Neural cell (in vitro differentiated cells): ENCODE data around the gene HAAO. TPM values are rescaled to one million over a fixed set of nuclear protein-coding genes. Genes with fewer than 3 reads are reported as not detected.
A peak's percentile ranks its signal among the peaks of the same experiment; 100 is the strongest.

Source experiments
- H2AFZ ChIP-seq: fragments of 200-600, 300-800 bp; sonication (generic), shearing (Covaris generic); 2 replicates; pipeline ENCODE4 v1.6.0; 2014; ENCODE audit warnings: low read depth, mild to moderate bottlenecking, antibody characterized with exemption, low read length, moderate library complexity
- H3F3A ChIP-seq: fragments of 200-600 bp; shearing (Covaris generic); 2 replicates; pipeline ENCODE4 v1.6.1; 2016; ENCODE audit warnings: mild to moderate bottlenecking, moderate library complexity, mixed read lengths, antibody characterized with exemption, low read length; ENCODE audit not compliant: insufficient read depth, poor library complexity, severe bottlenecking
- H3K27ac ChIP-seq: fragments of 200-600, 300-800 bp; sonication (generic), shearing (Covaris generic); 2 replicates; pipeline ENCODE4 v1.5.1; 2014; ENCODE audit warnings: mild to moderate bottlenecking, low read length, moderate library complexity
- H3K27me3 ChIP-seq: fragments of 300-800, 200-600 bp; sonication (generic), shearing (Covaris generic); 2 replicates; pipeline ENCODE4 v1.6.0; 2014; ENCODE audit warnings: mild to moderate bottlenecking, low read depth, low read length, moderate library complexity; ENCODE audit not compliant: insufficient read depth
- H3K36me3 ChIP-seq: fragments of 300-800, 200-600 bp; sonication (generic), shearing (Covaris generic); 2 replicates; pipeline ENCODE4 v1.5.1; 2014; ENCODE audit warnings: mild to moderate bottlenecking, antibody characterized with exemption, low read length, moderate library complexity; ENCODE audit not compliant: insufficient read depth
- H3K4me2 ChIP-seq: fragments of 300-800, 200-600 bp; sonication (generic), shearing (Covaris generic); 2 replicates; pipeline ENCODE4 v1.6.0; 2014; ENCODE audit warnings: mild to moderate bottlenecking, low read length
- H3K4me3 ChIP-seq: fragments of 300-800, 200-600 bp; sonication (generic), shearing (Covaris generic); 2 replicates; pipeline ENCODE4 v1.5.1; 2014; ENCODE audit warnings: mild to moderate bottlenecking, low read length, moderate library complexity
- H3K79me2 ChIP-seq: fragments of 200-600 bp; shearing (Covaris generic); replicated peaks from 2 replicates; pipeline ENCODE4 v1.6.0; 2014; ENCODE audit warnings: mild to moderate bottlenecking, low read length, moderate library complexity; ENCODE audit not compliant: insufficient read depth
- H3K9ac ChIP-seq: fragments of 300-800, 200-600 bp; sonication (generic), shearing (Covaris generic); 2 replicates; pipeline ENCODE4 v1.6.1; 2016; ENCODE audit warnings: mild to moderate bottlenecking, low read length, mixed read lengths
- H3K9me2 ChIP-seq: fragments of 200-600 bp; shearing (Covaris generic); 2 replicates; pipeline ENCODE4 v1.6.1; 2016; ENCODE audit warnings: mild to moderate bottlenecking, low read length, mixed read lengths; ENCODE audit not compliant: insufficient read depth
- H3K9me3 ChIP-seq: fragments of 200-600, 300-800 bp; sonication (generic), shearing (Covaris generic); 2 replicates; pipeline ENCODE4 v1.6.1; 2016; ENCODE audit warnings: mild to moderate bottlenecking, mixed run types, low read length, moderate library complexity, mixed read lengths
- H4K20me1 ChIP-seq: fragments of 200-600 bp; shearing (Covaris generic); 2 replicates; pipeline ENCODE4 v1.6.1; 2016; ENCODE audit warnings: mild to moderate bottlenecking, mixed run types; ENCODE audit not compliant: insufficient read depth
- CTCF ChIP-seq: fragments of 450-650 bp; IDR thresholded peaks from 2 replicates; pipeline ENCODE4 v1.5.1; 2014; ENCODE audit warnings: antibody characterized with exemption, mild to moderate bottlenecking, moderate library complexity; ENCODE audit not compliant: poor library complexity, severe bottlenecking
- EP300 ChIP-seq: fragments of 450-650 bp; conservative IDR thresholded peaks from 2 replicates; pipeline ENCODE4 v1.6.1; 2014; ENCODE audit warnings: antibody characterized with exemption, mild to moderate bottlenecking, moderate library complexity; ENCODE audit not compliant: poor library complexity, severe bottlenecking
- EZH2 ChIP-seq: fragments of 200-600, 300-800 bp; shearing (Covaris generic), sonication (generic); IDR thresholded peaks from 2 replicates; pipeline ENCODE4 v1.6.1; 2014; ENCODE audit warnings: antibody characterized with exemption, low read length, borderline replicate concordance, mild to moderate bottlenecking; ENCODE audit not compliant: insufficient read depth, poor library complexity, severe bottlenecking
- MXI1 ChIP-seq: fragments of 450-650 bp; conservative IDR thresholded peaks from 2 replicates; pipeline ENCODE4 v1.6.1; 2014; ENCODE audit warnings: antibody characterized with exemption, mild to moderate bottlenecking; ENCODE audit not compliant: poor library complexity, severe bottlenecking
- POLR2AphosphoS5 ChIP-seq: IDR thresholded peaks from 2 replicates; pipeline ENCODE4 v1.6.1; 2012
- RAD21 ChIP-seq: fragments of 450-650 bp; conservative IDR thresholded peaks from 2 replicates; pipeline ENCODE4 v1.6.1; 2014; ENCODE audit warnings: antibody characterized with exemption, mild to moderate bottlenecking, moderate library complexity
- REST ChIP-seq: IDR thresholded peaks from 2 replicates; pipeline ENCODE4 v1.6.1; 2012; ENCODE audit warnings: borderline replicate concordance
- SMC3 ChIP-seq: fragments of 450-650 bp; conservative IDR thresholded peaks from 2 replicates; pipeline ENCODE4 v1.6.1; 2014; ENCODE audit warnings: antibody characterized with exemption, mild to moderate bottlenecking, moderate library complexity; ENCODE audit not compliant: poor library complexity
- TAF1 ChIP-seq: IDR thresholded peaks from 2 replicates; pipeline ENCODE4 v1.6.1; 2012; ENCODE audit warnings: low read depth
- polyA plus RNA-seq: library from polyadenylated mRNA; depleted of rRNA; stranded (reverse); fragments of >200 nt; gene quantifications from 2 replicates; pipeline ENCODE4 v1.2.3, GENCODE V29; 2014

HAAO gene
- polyA plus RNA-seq, 1 donor from 2014 or later = not detected

DNA sequence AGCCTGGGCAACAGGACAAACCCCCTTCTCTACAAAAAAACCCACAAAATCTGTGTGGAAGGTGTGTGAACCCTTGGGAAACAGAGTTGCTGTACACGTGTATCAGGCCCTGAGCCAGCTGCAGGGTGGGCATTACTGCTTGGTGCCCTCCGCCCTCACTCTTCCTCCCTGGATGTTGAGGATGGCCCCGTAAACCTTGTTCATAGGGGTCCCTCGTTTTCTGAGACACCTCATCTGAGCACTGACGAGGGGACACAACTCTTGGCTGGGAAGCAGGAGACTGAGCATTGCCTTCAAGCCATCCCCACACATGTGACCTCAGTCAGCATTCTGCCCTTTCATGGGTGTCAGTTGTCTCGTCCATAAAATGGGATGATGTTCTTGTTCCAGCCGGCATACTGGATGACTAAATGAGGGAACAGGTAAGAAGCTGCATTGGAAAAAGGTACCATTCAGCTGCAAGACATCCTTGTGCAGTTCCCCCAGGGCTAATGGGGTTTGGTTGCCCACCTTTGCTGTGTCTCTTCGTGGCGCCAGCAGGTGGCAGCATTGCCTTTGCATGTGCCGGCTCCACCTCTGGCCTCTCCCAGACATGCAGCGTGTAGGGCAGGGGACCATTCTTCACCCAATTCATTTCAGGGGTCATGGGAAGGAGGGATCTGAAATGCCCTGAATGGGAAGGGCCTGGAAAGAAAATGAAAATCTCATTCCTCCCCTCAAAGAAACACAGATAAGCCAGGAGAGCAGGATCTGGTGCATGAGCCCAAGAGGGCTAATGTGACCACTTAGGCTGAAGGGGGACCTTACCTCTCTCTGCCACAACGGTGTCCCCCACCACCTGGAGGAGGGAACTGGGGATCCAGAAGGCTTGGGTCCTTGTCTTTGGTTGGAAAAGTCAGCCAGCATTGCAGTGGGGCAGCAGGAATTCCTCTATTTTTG lies 36.4 kb upstream of the HAAO start:
- Histone ChIP-seq H3K9me2 (no peaks in the 10 kb centered on the region), H3K36me3 (no peaks in the 10 kb centered on the region), H3K4me3 (no peak overlapping the region), H3K9ac (no peak overlapping the region), H3K79me2 (no peaks in the 10 kb centered on the region), H3K9me3 (no peaks in the 10 kb centered on the region), H3K27ac (no peak overlapping the region), H4K20me1 (no peaks in the 10 kb centered on the region), H3K4me2 (no peak overlapping the region), H2AFZ (no peak overlapping the region), H3K27me3 (no peaks in the 10 kb centered on the region), H3F3A (no peaks in the 10 kb centered on the region)
- no peak for TF ChIP-seq EP300
- no peak for TF ChIP-seq MXI1
- peak; percentile 94 for TF ChIP-seq CTCF
- no peak for TF ChIP-seq EZH2
- TF ChIP-seq REST = no peak
- no peak for TF ChIP-seq TAF1
- peak; percentile 91 for TF ChIP-seq SMC3
- peak; percentile 90 for TF ChIP-seq RAD21
- no peak for TF ChIP-seq POLR2AphosphoS5

DNA sequence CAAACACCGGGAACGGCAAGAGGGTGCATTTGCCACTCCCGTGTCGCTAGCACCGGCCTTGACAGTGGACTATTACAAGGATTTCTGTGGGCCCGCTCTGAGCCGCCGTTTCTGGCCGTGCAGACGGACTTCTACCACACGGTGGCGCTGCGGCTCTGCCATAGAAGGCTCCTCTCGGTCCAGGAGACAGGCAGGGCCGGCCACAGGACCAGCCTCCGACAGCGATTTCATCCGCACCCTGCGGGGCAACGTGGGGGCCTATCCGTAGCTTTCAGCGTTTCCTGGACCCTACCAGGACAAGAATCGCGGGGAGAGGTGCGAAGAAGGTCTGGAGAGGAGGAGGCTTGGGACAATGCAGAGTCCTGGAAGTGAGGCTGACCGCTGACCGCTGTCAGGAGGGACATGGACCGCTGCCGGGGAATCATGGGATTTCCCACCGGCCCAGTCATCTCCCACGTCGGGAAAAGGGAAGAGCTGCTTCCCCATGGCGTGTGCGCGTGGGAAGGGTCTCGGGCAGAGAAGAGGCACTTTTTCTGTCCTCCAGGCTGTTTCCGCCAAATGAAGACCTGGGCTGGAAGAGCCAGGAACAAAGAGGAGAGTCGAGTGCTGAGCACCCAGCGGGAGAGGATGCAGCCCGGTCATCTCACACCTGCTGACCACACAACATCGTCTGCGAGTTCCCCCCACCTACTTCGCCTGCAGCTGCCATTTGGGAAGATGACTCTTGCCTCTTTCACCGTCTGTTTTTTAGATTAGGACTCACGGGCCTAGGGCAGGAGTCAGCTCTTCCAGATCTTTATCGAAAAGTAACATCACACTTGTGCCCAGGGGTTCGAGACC lies 35.5 kb upstream of the HAAO start:
- no peaks in the 10 kb centered on the region for H3K36me3 ChIP-seq
- TF ChIP-seq RAD21 (peak; percentile 94), CTCF (peak; percentile 95), MXI1 (peak; percentile 26), EZH2 (no peak), POLR2AphosphoS5 (no peak), REST (no peak), SMC3 (peak; percentile 93), EP300 (no peak), TAF1 (no peak)
- H3K27ac ChIP-seq = no peak overlapping the region
- H3K79me2 ChIP-seq = no peaks in the 10 kb centered on the region
- H3K27me3 ChIP-seq = no peaks in the 10 kb centered on the region
- H3K9me2 ChIP-seq = no peaks in the 10 kb centered on the region
- no peaks in the 10 kb centered on the region for H3K9me3 ChIP-seq
- no peak overlapping the region for H2AFZ ChIP-seq
- no peaks in the 10 kb centered on the region for H4K20me1 ChIP-seq
- H3F3A ChIP-seq = no peaks in the 10 kb centered on the region
- peak overlapping the region; percentile 60 for H3K4me3 ChIP-seq
- peak overlapping the region; percentile 59 for H3K4me2 ChIP-seq
- H3K9ac ChIP-seq = peak overlapping the region; percentile 50
